Measurements from ENCODE around the gene SLC44A5.

GRCh38 chr1:75519651-75520427 lies 91.1 kb downstream of the SLC44A5 start:
- no peak for TF ChIP-seq CTCF (IDR thresholded peaks at IDR 0.05)
- no peak for TF ChIP-seq POLR2A (IDR thresholded peaks at IDR 0.05)
- no peak for TF ChIP-seq POLR2AphosphoS5 (IDR thresholded peaks at IDR 0.05)
- no peak for TF ChIP-seq EP300 (IDR thresholded peaks at IDR 0.05)
